GM18519 (cell line): ENCODE measurements around the gene HEBP2.
"Not testable (repeated sequence)": the region's sequence is repeated elsewhere in the genome, so short reads cannot be mapped to it uniquely, and the experiment has no call there.

Source experiments
- ATAC-seq: cut with Tn5 transposase; IDR thresholded peaks from one replicate; pipeline ENCODE4 v1.9.1; 2021; ENCODE audit warnings: mild to moderate bottlenecking, moderate library complexity; ENCODE audit not compliant: unreplicated experiment, low FRiP score

Gene HEBP2

DNA sequence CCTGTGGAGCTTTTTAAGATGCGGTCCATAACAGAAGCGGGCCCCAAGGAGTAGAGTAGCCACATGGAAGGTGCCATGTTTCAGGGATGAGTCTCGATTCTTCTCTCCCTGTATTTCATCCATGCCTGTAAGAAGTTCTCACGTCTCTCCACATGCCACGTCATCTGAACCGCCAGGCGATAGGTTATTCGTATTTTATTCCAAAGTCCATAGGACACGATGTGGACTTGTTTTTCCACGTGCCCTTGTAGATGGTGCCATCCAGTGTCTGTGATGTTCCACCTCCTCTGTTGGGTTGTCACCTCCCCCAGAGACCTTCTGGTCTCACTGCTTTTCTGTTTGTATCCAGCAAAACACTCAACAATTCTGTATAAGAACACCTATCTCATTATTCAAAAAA, 17.6 kb downstream of the HEBP2 start:
- ATAC-seq: no peak

DNA sequence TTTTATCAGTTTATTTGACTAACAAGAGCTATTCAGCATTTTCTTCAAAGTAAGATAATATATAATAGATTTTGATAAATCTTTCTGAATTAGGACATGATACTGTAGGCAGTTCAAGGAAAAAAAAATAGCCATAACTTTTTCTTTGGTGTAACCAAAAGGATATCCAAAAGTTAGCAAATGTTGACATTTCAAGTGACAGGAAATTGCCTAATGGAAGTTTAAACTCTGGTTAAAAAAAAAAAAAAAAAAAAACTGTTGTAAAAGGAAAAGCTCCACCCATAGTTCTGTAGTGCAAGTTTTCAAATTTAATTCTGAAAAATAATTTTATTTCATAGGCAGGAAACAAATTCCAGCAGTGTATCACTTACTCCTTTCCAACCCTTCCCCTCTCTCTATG, 18.8 kb downstream of the HEBP2 start:
- ATAC-seq: no peak

DNA sequence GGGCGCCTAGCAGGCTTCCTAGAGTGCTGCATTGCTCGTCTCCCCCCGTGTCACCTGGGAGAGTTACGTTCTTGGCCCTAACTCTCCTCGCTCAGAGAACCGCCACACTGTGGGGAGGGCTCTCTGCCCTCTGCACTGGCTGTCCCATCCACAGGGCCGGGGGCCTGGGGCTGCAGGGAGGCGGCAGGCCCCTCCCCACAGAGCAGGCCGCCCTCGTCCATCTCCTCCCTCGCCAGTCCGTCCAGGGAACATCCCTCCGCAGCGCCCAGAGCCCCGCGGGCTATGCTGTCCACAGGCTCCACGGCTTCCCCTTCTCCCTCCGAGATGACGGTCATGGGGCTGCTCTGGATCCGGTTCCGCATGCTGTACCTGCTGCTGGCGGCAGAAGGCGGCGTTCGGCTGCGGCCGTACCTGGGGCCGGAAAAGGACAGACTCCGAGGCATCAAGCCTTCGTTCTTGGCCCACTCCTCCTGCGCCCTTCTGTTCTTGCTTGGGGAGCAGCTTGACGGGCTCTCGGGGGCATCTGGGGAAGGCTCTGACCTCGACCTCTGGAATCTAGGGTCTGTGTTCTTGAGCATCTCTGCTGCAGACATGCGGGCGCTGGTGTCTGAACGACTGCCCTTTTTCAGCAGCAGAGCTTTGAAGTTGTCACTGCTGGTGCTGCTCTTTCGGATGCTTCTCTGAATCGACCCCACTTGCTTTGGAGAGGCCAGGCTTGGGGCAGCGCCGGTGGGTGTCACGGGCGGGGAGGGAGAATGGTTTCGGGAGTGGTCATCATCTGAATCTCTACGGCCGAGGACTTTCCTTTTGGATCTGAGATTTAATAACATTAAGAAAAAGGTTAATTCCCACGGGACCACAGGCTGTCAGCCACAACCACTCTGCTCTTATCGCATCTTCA, 20.2 kb downstream of the HEBP2 start:
- ATAC-seq: no peak

DNA sequence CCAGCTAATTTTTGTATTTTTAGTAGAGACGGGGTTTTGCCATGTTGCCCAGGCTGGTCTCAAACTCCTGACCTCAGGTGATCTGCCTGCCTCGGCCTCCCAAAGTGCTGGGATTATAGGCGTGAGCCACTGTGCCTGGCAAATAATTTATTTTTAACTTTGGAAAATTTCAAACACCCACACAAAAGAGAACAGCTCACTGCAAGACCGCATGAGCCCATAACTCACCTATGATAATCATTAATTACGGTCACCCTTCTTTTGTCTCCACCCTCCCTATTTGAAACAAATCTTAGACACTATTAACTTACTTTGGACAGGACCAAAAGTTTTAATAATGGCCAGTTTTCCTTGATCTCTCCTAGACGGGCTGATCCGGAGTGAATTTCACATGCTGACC, 21.2 kb downstream of the HEBP2 start:
- ATAC-seq: not testable (repeated sequence)

DNA sequence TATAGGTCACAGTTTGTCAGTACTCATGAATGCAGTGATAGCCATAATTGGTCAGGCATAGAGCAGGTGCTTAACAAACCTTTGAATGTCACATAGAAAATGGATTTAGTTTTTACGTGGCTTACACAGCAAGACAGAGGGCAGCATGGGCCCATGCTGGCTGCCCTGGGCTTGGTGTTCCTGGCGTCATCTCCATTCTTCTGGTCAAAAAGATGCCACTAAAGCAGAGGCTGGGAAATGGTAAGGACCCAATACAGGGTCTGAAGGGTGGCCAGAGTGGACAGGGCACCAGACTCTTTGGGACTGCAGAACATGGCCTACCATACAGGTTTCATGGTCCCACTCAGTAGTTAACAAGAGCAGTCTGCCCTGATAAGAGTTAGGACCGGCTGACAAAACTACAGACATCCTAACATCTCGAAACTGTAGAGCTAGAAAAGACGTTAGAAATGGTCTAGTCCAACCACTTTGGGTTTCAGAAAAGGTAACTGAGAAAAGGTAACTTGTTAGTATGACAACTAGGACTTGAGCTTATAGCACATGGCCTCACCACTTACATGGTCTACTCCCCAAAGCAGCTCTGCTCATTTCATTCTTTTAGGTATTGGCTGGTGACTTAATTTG, 22.6 kb downstream of the HEBP2 start:
- ATAC-seq: no peak

DNA sequence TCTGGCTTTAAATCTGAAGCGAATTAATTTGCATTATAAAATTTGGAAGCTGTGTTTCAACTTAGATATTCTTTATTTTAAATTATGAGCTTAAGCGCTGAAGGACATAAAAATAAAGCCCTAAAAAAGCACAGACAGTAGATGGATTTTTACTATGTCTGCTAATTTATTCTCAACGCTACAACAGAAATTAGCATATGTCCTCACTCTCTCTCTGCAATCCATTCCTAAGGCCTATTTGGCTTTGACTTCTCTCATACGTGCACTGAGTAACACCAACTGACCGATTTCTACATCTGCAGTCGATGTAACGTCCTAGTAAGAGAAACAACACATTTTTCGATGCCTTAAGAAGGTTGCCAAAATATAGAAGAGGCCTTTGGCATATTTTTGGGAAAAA, 23.7 kb downstream of the HEBP2 start:
- no peak for ATAC-seq

DNA sequence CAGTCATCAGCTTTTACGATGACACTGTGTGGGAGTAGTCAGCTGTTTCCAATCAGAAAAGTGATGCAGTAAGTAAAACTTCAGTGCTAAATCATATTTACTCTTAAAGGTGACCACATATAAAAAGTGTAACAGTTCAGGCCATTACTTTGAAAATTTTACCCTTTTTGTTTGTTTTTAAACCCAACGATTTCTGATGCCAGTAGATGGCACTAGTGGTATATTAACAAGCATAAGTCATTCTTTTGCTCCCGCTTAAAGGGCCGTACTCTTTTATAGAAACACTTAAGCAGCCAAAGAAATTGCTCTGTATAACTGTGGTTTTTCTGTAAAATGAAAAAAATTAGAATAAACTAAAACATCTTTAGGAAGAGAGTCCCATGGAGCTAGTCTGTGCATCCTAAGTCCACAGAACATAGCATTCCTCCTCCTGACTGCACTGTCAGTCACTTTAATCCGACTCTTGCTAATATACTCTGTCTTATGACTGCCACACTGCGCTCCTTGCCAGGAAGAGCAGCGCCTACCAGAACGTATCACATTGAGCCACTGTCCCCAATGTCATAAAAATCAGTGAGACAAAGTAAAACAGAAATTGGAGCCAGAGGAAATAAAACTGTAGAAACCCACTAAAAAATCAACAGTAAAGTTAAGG, 25.0 kb downstream of the HEBP2 start:
- no peak for ATAC-seq

DNA sequence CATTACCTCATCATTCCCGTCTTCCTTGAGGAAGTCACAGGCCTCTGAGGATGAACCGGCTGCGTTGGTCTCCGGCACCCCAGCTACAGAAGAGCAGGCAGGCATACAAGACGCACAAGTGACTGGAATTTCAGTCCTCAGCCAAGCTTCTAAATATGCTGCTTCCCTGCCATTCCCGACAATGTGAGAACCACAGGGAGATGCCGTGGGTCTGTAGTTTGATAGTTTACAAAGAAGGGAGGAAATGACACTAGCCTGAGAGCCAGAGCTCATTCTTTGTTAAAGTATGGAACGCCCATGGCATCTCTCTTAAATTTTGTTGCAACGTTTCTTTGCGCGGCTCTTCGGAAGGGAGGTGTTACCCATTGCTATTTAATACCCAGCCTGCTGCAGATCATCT, 25.7 kb downstream of the HEBP2 start:
- no peak for ATAC-seq

DNA sequence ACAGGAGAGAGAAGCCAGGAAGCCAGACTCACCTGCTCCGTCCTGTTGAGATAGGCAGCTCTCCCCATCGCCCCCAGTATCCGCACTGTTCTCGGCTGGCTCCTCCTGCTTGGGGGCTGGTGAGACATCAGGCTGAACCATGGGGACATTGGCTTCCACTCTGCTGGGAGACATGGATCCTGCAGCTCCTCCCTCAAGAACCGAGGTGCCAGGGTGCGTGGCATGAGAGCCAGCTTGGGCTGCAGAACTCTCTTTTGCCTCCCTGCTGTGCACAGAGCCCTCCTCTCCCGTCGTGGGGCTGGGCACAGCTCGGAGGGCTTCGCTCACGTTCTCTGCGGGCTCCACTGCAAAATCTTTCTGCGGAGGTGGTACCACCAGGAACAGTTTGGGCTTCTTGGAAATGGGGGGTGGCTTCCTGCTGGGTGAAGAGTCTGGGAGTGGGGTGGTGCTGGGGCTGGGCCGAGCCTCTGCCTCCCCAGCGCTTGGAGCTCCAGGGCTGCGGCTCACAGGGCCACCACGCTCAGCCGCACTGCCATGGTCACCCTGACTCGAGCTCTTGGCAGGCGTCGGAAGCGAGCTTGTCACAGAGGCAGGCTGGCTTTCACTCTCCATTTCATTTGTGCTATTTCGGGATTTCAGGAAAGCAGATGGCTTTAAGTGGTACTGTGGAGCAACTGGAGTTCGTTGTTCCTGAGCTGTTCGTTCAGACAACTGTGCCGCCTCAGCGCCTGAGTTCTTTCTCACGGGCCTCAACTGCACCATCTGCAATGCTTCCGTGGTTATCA, 26.5 kb downstream of the HEBP2 start:
- ATAC-seq: no peak

DNA sequence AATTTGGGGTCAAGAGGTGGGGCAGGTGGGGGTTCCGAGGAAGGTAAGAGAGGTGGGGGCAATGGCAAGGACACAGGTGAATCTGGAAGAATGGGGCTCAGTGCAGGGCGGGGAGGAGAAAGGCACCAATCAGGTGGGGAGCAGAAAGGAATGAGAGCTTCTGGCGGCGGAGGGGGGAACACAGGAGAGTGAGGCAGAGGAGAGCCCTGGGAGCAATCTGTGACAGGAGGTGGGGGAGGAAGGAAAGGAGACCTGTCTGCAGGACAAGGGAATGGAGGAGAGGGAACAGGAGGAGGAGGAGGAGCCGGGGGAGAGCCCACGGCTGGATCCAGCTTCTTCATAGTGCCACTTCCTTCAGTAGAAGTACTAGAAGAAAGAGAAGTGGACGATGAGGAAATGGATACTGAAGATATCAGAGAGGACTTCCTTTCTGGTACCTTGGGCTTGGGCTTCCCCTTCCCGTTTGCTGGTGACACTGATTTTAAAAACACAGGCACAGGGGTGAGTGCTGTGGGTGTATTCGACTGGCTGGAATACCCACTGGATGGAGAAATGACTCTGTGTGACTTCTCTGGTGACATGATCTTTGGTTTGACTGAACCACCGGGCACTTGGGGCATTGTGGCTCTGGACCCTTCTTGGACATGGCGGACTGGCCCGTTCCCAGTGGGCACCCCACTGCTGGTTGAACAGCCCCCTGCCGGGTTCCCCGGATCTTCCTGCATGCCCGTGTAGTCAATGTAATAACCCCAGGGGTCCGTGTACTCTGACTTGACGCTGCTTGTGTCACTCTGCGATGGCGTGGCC, 27.4 kb downstream of the HEBP2 start:
- no peak for ATAC-seq

DNA sequence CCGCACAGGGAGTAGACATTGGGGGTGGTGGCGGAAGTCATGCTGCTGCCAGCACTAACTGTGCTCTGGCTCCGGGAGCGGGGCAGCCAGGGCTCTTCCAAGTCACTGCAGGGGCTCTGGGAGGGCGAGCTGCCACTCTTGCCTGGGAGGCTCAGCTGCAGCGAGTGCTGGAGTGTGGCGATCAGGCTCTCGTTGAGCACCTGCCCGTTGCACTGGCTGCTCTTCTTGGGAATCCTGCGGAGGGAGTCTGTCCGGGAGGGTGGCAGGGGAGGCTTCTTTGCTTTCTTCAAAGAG, 28.0 kb downstream of the HEBP2 start:
- ATAC-seq: no peak

DNA sequence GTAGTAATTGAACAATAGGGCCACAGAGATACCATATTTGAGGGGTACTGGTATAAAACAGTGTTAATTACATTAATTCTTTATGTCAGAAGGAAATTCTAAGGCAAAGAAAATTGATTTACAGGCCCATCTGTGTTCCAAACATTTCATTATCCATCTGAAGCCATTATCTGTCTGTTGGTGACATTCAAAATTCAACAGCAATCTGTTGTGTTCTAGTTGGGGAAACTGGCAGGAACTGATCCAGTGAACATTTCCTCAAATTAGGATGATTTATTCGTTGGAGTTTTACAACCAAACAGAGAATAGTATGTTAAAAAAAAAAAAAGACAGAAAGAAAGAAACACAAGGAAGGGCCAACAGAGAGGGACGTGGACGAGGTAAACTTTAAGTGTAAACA, 30.1 kb downstream of the HEBP2 start:
- ATAC-seq: no peak

DNA sequence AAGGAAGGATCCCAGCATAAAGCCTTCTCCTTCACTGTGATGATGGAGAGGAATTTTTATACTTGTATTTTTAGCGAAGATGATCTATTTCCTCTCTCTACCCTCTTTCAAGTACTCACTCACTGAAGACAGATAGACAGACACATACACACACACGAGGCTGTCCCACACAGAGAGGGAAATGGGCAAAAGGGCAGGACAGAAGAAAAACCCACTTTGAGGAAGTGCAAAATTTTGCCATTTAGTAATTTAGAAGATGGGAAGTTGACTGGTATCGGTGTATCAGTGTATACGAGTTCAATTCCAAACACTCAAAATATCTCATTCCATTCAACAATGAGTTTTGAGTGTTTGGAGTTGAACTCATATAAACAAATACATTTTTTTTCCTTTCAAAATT, 30.9 kb downstream of the HEBP2 start:
- ATAC-seq: no peak

DNA sequence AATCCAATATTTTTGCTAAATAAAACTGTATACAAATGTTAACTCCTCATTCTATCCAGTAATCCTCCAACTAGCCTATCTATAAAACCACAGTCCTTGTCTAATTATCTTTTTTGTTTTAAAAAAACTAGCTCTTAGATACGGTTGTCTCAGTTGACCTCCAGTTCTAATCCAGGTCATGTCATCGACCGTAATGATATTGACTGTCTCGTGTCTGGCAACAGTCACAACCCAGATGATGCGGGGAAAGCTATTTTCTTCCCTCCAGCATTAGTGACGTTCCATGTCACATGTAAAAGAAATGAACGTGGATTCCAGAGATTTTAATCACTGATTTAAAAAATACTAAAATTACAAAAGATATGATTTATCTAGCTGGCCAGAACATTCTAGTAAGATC, 35.5 kb downstream of the HEBP2 start:
- ATAC-seq: no peak

DNA sequence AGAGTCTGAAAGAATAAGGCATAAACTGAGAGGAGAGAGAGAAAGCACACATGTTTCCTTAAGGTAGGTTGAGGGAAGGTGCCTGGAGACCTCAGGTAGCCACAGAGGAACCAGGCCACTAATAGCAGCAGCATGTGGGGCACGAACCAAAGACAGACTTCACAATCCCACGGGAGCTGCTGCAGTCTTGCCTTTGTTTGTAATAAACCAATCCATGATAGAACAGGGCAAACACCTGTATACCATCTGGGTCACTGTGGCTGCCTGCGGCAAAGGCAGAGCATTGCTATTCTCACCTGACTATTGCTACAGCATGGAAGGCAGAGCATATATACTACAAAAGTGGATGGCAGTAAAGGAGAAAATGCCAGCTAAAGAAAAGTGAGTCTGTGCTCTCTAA, 36.3 kb downstream of the HEBP2 start:
- ATAC-seq: no peak

DNA sequence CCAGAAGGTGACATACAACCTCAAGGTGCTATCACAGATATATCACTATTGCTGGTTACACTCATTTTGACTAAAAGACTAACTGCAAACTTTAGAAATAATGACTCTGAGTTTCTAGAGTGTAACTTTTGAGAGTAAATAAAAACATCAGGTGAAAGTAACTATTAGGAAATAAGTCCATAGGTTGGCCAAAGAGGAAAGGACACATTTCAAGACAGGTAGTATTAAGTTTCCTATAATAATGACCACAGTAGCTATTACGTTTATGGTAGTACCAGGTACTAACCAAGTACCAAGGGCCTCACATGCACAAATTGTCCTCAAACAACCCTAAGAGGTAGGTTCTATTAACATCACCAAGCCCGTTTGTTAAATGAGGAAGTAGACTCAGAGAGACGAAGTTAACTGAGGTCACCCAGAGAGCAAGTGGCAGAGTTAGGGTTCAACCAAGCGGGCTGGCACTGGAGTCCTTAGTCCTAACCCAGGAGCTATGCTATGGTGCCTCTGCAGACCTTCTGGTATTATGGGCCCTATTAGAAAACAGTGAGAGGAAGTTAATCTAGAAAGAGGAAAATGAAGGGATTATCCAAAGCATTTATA, 36.8 kb downstream of the HEBP2 start:
- no peak for ATAC-seq

DNA sequence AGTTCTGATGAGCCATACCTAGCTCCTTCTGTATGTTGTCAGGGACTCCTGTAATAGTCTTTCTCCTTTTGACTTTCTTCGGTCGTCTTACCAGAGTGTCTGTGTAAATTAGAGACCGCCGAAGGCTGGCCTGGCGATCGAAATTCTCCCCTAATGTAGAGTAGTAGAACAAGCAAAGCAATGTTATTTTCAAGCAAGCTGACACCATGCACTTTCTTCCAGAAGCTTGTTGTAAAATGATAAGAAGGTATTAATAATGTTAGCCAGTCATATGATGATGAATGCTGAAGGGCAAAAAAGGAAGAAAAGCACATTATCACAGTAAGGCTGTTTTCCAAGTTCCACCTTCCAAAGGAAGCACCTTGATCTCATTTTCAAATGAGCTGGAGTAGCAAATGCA, 37.9 kb downstream of the HEBP2 start:
- ATAC-seq: no peak

DNA sequence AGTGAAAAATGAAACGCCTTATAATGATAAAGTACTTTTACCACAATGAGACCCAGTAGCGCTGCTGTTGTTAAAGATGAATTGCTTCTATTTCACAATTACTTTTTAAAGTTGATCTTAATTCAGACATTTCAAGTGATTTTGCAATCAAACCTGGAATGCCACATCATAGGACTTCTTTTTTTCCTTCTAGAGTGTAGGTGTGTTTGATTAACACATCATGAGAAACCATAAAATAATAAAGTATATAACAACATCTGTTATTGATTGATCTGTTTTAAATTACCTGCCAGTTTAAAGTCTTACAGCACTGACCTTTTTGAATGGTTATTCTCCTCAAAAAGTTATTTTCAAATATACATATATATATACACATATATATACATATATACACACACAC, 38.6 kb downstream of the HEBP2 start:
- no peak for ATAC-seq

DNA sequence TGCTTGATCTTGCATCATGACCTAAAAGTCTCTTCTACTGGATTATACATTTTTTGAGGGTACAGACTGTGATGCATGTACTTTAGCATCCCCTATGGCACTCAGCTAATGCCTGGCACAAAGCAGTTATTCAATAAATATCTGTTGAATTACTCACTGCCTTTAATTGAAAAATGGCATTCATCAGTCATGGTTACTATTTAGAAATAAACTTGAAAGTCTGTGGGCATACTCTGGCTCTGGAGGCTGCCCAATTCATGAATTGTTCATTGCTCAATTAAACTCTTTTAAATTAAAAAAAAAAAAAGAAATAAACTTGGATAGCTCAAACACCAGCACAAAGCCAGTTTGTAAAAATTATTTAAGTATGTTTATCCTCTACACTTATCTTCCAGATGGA, 40.0 kb downstream of the HEBP2 start:
- ATAC-seq: no peak

DNA sequence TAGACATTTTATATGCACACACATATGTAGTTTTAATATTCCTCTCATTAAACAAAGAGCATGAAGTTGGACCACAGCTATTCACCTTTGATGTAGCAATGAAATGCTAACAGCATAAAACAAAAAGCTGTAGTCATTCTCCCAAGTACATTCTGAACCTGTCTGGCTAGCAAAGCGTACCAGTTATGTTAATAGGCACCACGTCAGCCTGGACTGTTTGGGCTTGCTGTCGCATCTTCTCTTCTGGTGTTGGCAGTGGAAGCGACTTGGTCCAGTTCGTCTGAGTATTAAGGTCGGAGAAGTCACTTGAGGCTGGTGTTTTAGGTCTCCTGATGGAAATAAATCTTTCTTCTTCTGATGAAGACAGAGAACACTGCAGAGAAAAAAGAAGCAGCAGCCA, 42.8 kb downstream of the HEBP2 start:
- ATAC-seq: no peak
